SK-N-SH (cell line): ENCODE measurements around the gene TSEN2. TPM values are rescaled to one million over a fixed set of nuclear protein-coding genes. Genes with fewer than 3 reads are reported as not detected.

ENCODE experiments used
- CTCF ChIA-PET: fragments of 300-600, 350-600 bp; formaldehyde crosslinking; extraction: SDS; loops from one replicate; lab custom pipeline; 2021; lab: Yijun Ruan, JAX
- POLR2A ChIA-PET: fragments of 350-600 bp; sonication (Branson Sonifier 250); formaldehyde crosslinking; extraction: SDS; loops from one replicate; lab custom pipeline; 2020; ENCODE audit warnings: antibody characterized with exemption, inconsistent platforms; lab: Yijun Ruan, JAX
- DNase-seq: peaks from one replicate; pipeline ENCODE4 v3.0.0; 2012
- H2AFZ ChIP-seq: fragments of 200-600 bp; sonication (generic); 2 replicates; pipeline ENCODE4 v1.8.1; 2016; ENCODE audit warnings: antibody characterized with exemption, mild to moderate bottlenecking, low read depth
- H3F3A ChIP-seq: fragments of 200-600 bp; sonication (generic); replicated peaks from 2 replicates; pipeline ENCODE3; 2016; ENCODE audit warnings: antibody characterized with exemption, mild to moderate bottlenecking; ENCODE audit not compliant: insufficient read depth
- H3K27ac ChIP-seq, 2 experiments: fragments of 200-500 bp in 1 of 2; fragments of 200-600 bp in 1 of 2; sonication (Bioruptor generic) in 1 of 2; sonication (generic), shearing (Covaris generic) in 1 of 2; 2 replicates each; pipeline versions ENCODE4 v1.5.1 to v1.6.1; 2014 to 2016; ENCODE audit warnings: low read depth in 2 of 2, inconsistent platforms in 1 of 2, low read length in 1 of 2, mild to moderate bottlenecking in 1 of 2, mixed read lengths in 1 of 2
- H3K27me3 ChIP-seq: fragments of 200-600 bp; sonication (generic), shearing (Covaris generic); 2 replicates; pipeline ENCODE4 v1.6.1; 2016; ENCODE audit warnings: mixed run types; ENCODE audit not compliant: insufficient read depth
- H3K36me3 ChIP-seq, 2 experiments: fragments of 200-500 bp in 1 of 2; fragments of 200-600 bp in 1 of 2; sonication (Bioruptor generic) in 1 of 2; sonication (generic) in 1 of 2; replicated peaks in 1 of 2; 2 replicates each; pipeline versions ENCODE3 to v1.5.1; 2014 to 2016; ENCODE audit warnings: low read length in 1 of 2, mild to moderate bottlenecking in 1 of 2; ENCODE audit not compliant: insufficient read depth in 2 of 2, control insufficient read depth in 1 of 2
- H3K4me1 ChIP-seq, 2 experiments: fragments of 200-500 bp in 1 of 2; fragments of 200-600 bp in 1 of 2; sonication (Bioruptor generic) in 1 of 2; sonication (generic), shearing (Covaris generic) in 1 of 2; 2 replicates each; pipeline versions ENCODE4 v1.5.1 to v1.6.1; 2014 to 2016; ENCODE audit warnings: low read depth in 1 of 2, low read length in 1 of 2, mixed run types in 1 of 2; ENCODE audit not compliant: insufficient read depth in 2 of 2, control insufficient read depth in 1 of 2
- H3K4me2 ChIP-seq: fragments of 200-600 bp; sonication (generic), shearing (Covaris generic); 2 replicates; pipeline ENCODE4 v1.6.1; 2017; ENCODE audit warnings: mixed run types
- H3K4me3 ChIP-seq, 2 experiments: fragments of 200-500 bp in 1 of 2; fragments of 200-600 bp in 1 of 2; sonication (Bioruptor generic) in 1 of 2; sonication (generic), shearing (Covaris generic) in 1 of 2; 2 replicates each; pipeline versions ENCODE4 v1.5.1 to v1.8.1; 2014 to 2016; ENCODE audit warnings: low read depth in 2 of 2, inconsistent platforms in 1 of 2, low read length in 1 of 2, mild to moderate bottlenecking in 1 of 2, mixed read lengths in 1 of 2, moderate library complexity in 1 of 2
- H3K79me2 ChIP-seq: fragments of 200-600 bp; sonication (generic); 2 replicates; pipeline ENCODE4 v1.8.1; 2017; ENCODE audit warnings: mild to moderate bottlenecking; ENCODE audit not compliant: insufficient read depth
- H3K9ac ChIP-seq: fragments of 200-600 bp; sonication (generic); 2 replicates; pipeline ENCODE4 v1.6.1; 2017; ENCODE audit warnings: mixed run types
- H3K9me2 ChIP-seq: fragments of 200-600 bp; sonication (generic); 2 replicates; pipeline ENCODE4 v1.6.1; 2017; ENCODE audit warnings: mixed run types
- H3K9me3 ChIP-seq: fragments of 200-600 bp; sonication (generic); 2 replicates; pipeline ENCODE4 v1.6.1; 2017; ENCODE audit warnings: mixed run types, mild to moderate bottlenecking, moderate library complexity
- H4K20me1 ChIP-seq: fragments of 200-600 bp; sonication (generic); 2 replicates; pipeline ENCODE4 v1.6.1; 2017; ENCODE audit warnings: mild to moderate bottlenecking, mixed run types; ENCODE audit not compliant: insufficient read depth
- CHD2 ChIP-seq: fragments of 150-350 bp; IDR thresholded peaks from 2 replicates; pipeline ENCODE4 v1.6.1; 2018; ENCODE audit warnings: low read length; ENCODE audit not compliant: partially characterized antibody
- CTCF ChIP-seq: fragments of 200-600 bp; sonication (generic); IDR thresholded peaks from 2 replicates; pipeline ENCODE4 v1.6.1; 2017; ENCODE audit warnings: antibody characterized with exemption, mild to moderate bottlenecking, moderate library complexity
- FOSL2 ChIP-seq: IDR thresholded peaks from 2 replicates; pipeline ENCODE4 v1.4.0; 2012; ENCODE audit warnings: low read depth, mild to moderate bottlenecking, moderate library complexity, borderline replicate concordance
- FOXJ3 ChIP-seq: sonication (generic); formaldehyde crosslinking; IDR thresholded peaks from 2 replicates; pipeline ENCODE4 v1.5.1; 2020; ENCODE audit warnings: mild to moderate bottlenecking, missing genetic modification reagents
- FOXM1 ChIP-seq: IDR thresholded peaks from 2 replicates; pipeline ENCODE4 v1.4.0; 2012; ENCODE audit warnings: low read depth, mild to moderate bottlenecking
- GATA2 ChIP-seq: sonication (generic); formaldehyde crosslinking; IDR thresholded peaks from 2 replicates; pipeline ENCODE4 v1.5.0; 2020; ENCODE audit warnings: mild to moderate bottlenecking, missing genetic modification reagents
- JUND ChIP-seq: IDR thresholded peaks from 2 replicates; pipeline ENCODE4 v1.4.0; 2012
- SIN3A ChIP-seq: IDR thresholded peaks from 2 replicates; pipeline ENCODE4 v1.6.1; 2012; ENCODE audit warnings: low read depth, mild to moderate bottlenecking, low read length, moderate library complexity, borderline replicate concordance
- WGBS: methylation state at CpG from one replicate; pipeline ENCODE4 v1.1.6; 2017; ENCODE audit warnings: low lambda C conversion rate; 5-methylcytosine and 5-hydroxymethylcytosine counted together
- polyA plus RNA-seq, 3 experiments: library from polyadenylated mRNA; depleted of rRNA; stranded (reverse); fragments of >200 nt; gene quantifications; 2 replicates each; pipeline ENCODE4 v1.2.3, GENCODE V29; 2012
- TF ChIP-seq, protein P1 (sequence below): IDR thresholded peaks from 2 replicates; pipeline ENCODE4 v1.4.0; 2012; ENCODE audit warnings: low read depth, borderline replicate concordance
- TF ChIP-seq, protein P2 (sequence below): fragments of 150-350 bp; IDR thresholded peaks from 2 replicates; pipeline ENCODE4 v1.6.1; 2017; ENCODE audit warnings: antibody characterized with exemption, low read length, low read depth, borderline replicate concordance

Gene TSEN2
- polyA plus RNA-seq, 1 of the 3 experiments (the other 2 are of a cell fraction) = 13.0 TPM

DNA sequence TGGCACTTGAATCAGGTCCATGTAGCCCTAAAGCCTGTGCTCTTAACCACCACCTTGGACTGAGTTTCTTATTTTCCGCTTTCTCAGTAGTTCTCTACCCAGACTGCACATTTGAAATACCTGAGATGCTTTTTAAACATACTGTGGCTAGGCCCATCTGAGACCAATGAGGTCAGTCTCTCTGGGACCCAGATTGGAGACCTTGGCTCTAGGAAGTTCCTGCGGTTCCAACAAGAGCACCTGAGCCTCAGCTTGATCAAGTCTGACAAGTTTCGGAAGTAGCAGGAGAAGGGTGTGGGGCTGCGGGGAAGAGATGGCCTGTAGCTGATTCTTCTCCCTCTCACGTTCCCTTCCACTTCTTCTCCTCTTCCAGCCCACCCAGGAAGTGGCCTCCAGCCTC, 11.5 kb upstream of the TSEN2 start:
- Histone ChIP-seq H3K9ac (no peak overlapping the region), H3K27ac (no peak overlapping the region), H3K4me2 (no peak overlapping the region), H3K4me1 (peaks cover 0 to 26% of the 10 kb centered on the region in 2 experiments; a peak in 2 of 4 replicates), H3F3A (peaks cover 13% of the 10 kb centered on the region), H3K9me2 (no peaks in the 10 kb centered on the region), H3K4me3 (no peak overlapping the region), H3K27me3 (no peaks in the 10 kb centered on the region), H3K9me3 (no peaks in the 10 kb centered on the region), H3K79me2 (no peaks in the 10 kb centered on the region), H4K20me1 (no peaks in the 10 kb centered on the region), H2AFZ (no peak overlapping the region), H3K36me3 (no peaks in the 10 kb centered on the region)
- no peak for DNase-seq
- CTCF ChIA-PET = interaction anchor here (5.2 kb wide), 1 partner anchor 338 kb away, joined by 20 read pairs; no protein-coding TSS in a partner anchor
- no peak for TF ChIP-seq FOXJ3 (CRISPR knock-in tag)
- TF ChIP-seq CHD2 = no peak
- WGBS = 77% methylated on average over 5 of the region's 5 CpGs
- POLR2A ChIA-PET = no interaction called here

- ChIA-PET CTCF (interaction anchor here (0.9 kb wide), 2 partner anchors 24 to 297 kb away, joined by 3 read pairs; no protein-coding TSS in a partner anchor), POLR2A (no interaction called here)
- no peak overlapping the region for H3K27ac ChIP-seq
- peaks cover 0 to 26% of the 10 kb centered on the region in 2 experiments; a peak in 2 of 4 replicates for H3K4me1 ChIP-seq
- no peaks in the 10 kb centered on the region for H3K36me3 ChIP-seq
- H3K9me3 ChIP-seq = no peaks in the 10 kb centered on the region
- H2AFZ ChIP-seq = no peak overlapping the region
- no peak overlapping the region for H3K4me3 ChIP-seq
- no peaks in the 10 kb centered on the region for H4K20me1 ChIP-seq
- no peak overlapping the region for H3K4me2 ChIP-seq
- TF ChIP-seq, protein P1, sequence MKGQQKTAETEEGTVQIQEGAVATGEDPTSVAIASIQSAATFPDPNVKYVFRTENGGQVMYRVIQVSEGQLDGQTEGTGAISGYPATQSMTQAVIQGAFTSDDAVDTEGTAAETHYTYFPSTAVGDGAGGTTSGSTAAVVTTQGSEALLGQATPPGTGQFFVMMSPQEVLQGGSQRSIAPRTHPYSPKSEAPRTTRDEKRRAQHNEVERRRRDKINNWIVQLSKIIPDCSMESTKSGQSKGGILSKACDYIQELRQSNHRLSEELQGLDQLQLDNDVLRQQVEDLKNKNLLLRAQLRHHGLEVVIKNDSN = no peak
- TF ChIP-seq, protein P2, sequence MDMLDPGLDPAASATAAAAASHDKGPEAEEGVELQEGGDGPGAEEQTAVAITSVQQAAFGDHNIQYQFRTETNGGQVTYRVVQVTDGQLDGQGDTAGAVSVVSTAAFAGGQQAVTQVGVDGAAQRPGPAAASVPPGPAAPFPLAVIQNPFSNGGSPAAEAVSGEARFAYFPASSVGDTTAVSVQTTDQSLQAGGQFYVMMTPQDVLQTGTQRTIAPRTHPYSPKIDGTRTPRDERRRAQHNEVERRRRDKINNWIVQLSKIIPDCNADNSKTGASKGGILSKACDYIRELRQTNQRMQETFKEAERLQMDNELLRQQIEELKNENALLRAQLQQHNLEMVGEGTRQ = no peak
- no peak for TF ChIP-seq FOXM1
- TF ChIP-seq JUND = no peak
- TF ChIP-seq GATA2 (CRISPR knock-in tag) = no peak
- no peak for TF ChIP-seq SIN3A
- no peak for TF ChIP-seq FOXJ3 (CRISPR knock-in tag)
- no peak for TF ChIP-seq CTCF
- TF ChIP-seq FOSL2 = no peak
- H3K79me2 ChIP-seq = no peaks in the 10 kb centered on the region
- H3F3A ChIP-seq = peaks cover 13% of the 10 kb centered on the region
- no peaks in the 10 kb centered on the region for H3K9me2 ChIP-seq
- H3K27me3 ChIP-seq = no peaks in the 10 kb centered on the region
- H3K9ac ChIP-seq = no peak overlapping the region
- 92% methylated on average over 9 of the region's 9 CpGs for WGBS
- DNase-seq = no peak
Measured at GRCh38 chr3:12473511-12473910, 10.8 kb upstream of the TSEN2 start.
